Stimulated activated CD8-positive, alpha-beta memory T cell treated with anti-CD3 and anti-CD28 coated beads, Interleukin-4, amount 100 ng/mL, for 4 hours (primary cell): Measurements from ENCODE around the gene OAF.
"Not testable (repeated sequence)": the region's sequence is repeated elsewhere in the genome, so short reads cannot be mapped to it uniquely, and the experiment has no call there.

Experiments
- DNase-seq, 2 donors: peaks; one replicate each; pipeline ENCODE4 v3.0.0-alpha.2; 2020; ENCODE audit warnings: low read depth in 2 of 2, low spot score in 1 of 2

OAF gene

DNA sequence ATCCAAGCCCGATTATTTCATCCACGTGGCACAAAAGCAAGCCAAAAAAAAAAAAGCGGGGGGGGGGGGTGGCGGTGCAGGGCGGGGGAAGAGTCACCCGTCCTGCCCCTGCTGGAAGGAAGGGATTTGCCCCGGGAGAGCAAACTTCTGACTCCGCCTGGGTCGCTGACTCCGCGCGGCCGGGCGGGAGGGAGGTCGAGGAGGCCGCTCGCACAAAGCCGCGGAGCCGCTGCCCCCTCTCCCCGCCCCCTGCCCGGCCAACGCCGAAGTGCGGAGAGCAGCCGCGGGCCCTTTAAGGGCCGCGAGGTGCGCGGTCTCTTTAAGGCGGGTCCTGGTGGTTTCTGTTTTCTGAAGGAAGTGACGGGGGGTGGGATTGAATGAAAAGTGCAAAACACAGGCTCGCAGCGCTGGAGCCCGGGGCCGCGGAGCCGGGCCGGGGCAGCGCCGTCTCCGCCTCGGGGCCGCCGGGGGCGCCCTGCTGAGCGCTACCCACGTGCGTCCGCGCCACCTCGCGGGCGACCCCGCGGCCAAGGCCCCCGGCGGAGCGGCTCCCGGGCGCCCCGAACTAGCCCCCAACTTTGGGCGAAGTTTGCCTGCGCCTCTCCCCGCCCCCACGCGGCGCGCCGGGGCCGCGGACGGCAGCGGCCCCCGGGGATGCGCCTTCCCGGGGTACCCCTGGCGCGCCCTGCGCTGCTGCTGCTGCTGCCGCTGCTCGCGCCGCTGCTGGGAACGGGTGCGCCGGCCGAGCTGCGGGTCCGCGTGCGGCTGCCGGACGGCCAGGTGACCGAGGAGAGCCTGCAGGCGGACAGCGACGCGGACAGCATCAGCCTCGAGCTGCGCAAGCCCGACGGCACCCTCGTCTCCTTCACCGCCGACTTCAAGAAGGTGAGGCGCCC lies at the start of gene OAF:
Gene OAF, plus strand, starts transcription at position 407 of the 896 bp plus-strand sequence. Its CDS starts 248 bp downstream, at position 655.
- DNase-seq, result peak; percentile 7 to 42

DNA sequence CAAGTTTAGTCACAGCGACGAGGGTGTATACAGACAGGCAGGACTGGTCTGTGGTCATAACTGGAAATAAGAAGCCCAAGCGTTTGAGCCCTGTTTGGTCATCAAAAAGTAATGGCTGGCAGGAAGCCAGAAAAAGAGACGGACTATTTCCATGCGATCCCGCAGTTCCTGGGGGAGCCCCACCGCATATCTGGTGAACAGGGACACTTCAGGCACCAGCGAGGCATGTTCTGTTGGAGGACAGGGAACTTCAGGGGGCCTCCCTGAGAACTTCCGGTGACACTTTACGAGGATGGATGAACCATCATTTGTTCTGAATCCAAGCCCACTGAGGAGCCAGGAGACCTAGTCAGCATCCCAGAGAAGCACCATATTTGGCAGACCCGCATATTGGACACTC lies 43.2 kb upstream of the OAF start:
- no peak for DNase-seq

GRCh38 chr11:120168108-120168959 lies 42.5 kb upstream of the OAF start:
- DNase-seq, result no peak

- DNase-seq, result no peak
Measured at GRCh38 chr11:120168960-120169681, 41.7 kb upstream of the OAF start.

DNA sequence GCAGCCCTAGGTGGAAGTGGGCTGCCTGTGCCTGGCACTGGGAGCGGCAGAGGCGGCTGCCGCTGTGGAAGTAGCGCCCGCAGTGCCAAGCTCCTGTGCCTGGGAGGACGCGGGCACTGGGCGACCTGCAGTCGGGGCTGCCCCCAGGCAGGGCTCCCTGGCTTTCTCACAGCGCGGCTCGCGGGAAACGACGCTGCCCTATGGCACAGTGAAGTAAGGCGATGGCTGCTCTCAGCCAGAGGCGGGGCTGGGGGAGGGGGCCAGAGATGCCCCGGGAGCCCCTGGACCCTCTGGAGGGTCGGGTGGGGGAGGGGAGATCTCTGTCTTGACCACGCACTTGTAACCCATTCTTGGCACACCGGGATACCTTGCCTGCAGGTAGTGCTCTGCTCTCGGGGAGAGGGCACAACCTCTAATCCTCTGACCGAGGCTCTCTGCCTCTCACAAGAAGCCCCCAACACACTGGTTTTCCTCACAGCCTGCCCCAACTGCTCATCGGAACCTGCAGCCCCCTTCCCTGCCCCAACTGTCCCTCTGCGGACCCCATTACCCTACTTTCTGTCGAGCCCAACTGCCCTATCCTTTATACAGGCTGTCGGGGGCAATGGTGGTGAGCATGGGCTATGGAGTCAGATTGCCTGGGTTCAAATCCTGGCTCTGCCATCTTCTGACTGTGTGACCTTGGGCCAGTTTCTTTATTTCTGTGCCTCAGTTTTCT lies 40.7 kb upstream of the OAF start:
- DNase-seq, result no peak

DNA sequence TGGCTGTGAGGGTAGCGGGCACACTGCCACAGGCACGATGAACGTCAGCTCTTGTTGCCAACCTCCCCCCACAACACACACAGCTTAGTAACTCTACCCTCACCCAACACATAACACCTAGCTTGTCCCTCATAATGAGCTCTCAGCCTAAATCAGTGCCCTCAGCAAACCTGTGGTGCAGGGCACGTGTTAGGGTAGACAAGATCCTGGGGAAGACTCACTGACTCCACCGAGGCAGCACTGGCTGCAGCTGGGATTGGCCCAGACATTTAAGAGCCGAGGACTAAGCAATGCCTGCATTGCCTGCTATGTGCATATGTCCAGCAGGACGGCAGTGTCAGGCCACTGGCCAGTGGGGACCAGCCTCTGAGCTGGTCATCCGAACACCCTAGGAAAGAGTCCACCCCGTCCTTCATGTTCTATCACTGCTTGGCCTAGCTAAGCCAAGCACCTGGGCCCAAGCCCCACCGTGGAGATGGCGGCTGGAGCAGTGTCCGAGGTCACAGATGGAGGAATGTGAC lies 40.0 kb upstream of the OAF start:
- DNase-seq, result no peak

DNA sequence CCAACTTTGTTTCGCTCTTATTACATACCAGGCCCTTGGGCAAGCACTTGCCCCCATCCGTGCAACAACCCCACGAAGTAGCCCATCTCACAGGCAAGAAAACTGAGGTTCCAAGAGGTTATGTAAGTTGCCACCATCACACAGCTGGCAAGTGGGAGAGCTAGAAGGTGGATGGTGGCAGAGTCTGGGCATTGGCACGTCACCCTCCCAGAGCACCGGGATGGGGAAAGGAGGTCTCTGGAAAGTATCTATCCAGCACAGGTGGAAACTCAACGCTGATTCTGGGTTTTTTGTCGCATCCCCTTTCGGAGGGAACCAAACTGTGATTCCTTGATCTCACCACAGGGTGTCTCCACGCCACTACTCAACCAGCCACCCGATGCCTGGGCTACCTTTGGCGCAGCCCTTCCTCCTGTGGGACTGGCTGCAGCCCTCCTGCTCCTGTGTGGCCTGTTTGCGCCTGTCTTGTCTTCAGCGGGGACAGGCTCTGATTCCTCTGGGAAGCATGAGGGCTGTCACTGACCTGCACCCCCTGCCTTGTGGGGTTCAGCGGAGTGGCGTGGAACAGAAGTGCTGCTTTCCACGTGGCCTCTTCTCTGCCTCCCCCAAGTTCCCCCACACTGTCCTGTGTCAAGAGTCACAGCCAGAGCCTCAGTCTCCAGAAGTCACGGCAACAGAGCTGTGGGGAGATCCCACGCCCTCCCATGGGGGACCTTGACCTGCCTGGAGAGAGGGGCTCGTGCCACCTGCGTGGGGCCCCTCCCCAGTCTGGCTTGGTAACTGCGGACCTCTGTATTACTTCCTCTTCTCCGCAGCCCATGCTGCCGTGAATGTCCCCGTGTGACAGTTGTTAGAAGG lies 38.5 kb upstream of the OAF start:
- no peak for DNase-seq

DNA sequence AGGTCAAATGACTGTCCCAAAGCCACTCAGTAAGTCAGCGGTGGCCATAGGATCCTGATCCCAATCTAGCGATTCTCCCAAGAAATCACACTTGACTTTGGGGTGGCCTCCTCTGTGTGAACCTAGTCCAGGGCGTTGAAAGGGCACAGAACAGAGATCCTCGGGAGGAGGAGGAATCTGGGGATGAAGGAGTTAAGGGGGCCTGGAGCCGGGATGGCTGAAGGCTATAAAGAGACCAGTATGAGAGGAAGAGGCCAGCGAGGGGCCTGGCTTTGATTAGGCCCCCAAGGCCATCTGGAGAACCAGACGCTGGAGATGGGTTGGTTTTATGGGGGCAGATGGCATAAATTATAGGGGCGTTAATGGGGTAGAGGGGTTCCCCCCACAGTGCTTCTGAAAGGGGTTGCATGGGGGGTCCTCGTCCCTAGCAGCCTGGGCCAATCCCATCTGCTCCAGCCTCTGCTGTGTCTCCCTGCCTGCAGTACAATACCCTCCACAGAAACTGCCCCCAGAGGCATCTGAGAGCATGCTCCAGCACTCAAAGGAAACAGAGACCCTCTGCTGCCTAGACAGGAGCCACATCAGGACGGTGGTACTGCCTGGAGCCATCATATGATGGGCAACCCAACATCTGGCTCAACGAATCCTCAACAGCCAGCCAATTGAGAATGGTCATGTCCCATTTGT lies 37.7 kb upstream of the OAF start:
- no peak for DNase-seq

DNA sequence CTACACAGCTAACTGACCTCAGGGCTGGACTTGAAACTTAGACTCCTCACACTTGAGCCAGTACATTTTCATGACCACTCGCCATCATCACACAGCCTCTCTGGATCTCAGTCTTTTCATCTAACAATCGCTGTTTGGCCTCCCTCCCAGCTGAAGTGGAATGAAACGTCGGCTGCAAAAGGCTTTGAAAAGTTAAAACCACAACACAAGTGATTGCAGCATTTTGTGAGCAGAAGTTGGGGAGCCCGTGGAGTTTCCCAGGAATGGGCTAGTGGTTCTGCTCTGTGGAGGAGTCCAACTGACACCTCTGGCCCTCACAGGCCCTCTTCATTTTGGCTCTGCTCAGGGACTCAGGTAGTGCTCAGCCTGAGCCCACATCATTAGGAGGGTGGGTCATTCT lies 37.0 kb upstream of the OAF start:
- no peak for DNase-seq

GRCh38 chr11:120174866-120175265 lies 36.0 kb upstream of the OAF start:
- no peak for DNase-seq

- no peak for DNase-seq
Measured at GRCh38 chr11:120178561-120179056, 32.2 kb upstream of the OAF start.

DNA sequence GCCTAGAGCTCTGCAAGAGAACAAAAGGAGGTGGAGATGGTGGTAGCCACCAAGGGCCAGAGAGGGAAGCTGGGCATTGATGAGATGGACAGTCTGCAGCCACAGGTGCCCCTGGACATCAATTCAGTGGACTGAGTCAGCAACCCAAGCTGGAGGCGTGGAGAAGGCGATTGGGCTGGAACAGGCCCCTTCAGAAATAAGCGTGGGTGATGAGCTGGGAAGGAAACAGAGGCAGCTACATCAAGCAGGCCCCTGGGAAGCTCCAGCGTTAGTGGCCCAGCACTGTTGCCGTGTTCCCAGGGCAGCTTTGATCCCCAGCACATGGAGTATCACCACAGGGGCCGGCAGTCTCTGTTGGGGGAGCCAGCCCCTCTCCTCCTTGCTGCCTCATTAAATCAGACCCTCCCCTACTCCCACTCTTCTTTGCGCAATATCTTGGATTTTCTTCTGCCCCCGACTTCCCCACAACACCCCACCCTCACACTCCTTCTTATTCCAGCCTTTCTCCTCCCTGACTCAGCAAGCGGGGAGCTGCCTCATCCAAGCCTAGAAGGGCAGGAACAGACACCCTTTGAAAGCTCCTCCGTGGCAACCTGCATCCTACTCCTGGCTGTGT lies 31.7 kb upstream of the OAF start:
- DNase-seq, result no peak

- DNase-seq, result not testable (repeated sequence)
Measured at GRCh38 chr11:120180063-120180462, 30.8 kb upstream of the OAF start.

DNA sequence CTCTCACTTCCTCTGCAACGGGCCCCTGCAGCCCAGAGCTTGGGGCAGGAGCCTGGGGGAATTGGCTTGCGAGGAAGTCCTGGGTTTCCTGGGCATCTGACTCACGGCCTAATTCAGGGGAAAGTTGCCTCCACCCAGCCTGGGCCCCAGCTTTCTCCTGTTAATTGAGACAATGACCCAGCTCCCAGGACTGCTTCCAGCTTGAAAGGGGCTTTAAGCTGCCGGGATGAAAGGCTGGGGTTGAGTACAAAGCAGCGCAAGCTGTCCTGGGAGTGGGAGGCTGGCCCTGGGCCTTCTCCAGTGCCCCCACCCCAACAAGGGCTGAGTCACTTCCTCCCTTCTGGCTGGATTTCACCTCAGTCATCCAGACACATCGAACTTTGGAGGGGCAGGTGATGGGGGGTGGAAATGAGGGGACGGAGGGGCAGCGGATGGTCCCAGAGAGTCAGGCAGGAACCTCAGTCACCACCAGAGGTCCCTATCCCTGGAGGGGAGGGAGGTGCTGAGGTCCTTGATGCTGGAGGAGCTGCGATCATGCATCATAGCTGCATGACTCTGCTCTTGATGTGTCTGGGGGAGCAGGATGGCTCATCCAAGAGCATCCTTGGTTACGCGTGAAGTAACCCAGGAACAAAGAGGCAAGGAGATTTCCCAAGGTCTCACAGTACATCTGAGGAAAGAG lies 30.1 kb upstream of the OAF start:
- no peak for DNase-seq

- DNase-seq, result no peak
Measured at GRCh38 chr11:120181376-120181975, 29.4 kb upstream of the OAF start.

GRCh38 chr11:120182372-120182771 lies 28.5 kb upstream of the OAF start:
- DNase-seq, result no peak

- DNase-seq, result no peak
Measured at GRCh38 chr11:120182790-120183491, 27.9 kb upstream of the OAF start.
